Measurements from ENCODE around the gene PRKAR2B.

- TF ChIP-seq POLR2A (IDR thresholded peaks at IDR 0.05; ENCODE audit: low read depth, low read length) (no peak), POLR2AphosphoS5 (IDR thresholded peaks at IDR 0.05; ENCODE audit: low read depth, low read length) (no peak), TAF1 (IDR thresholded peaks at IDR 0.05; ENCODE audit: low read depth, low read length) (no peak), POU2F2 (IDR thresholded peaks at IDR 0.05; ENCODE audit: low read depth, low read length) (no peak), SPI1 (IDR thresholded peaks at IDR 0.05; ENCODE audit: low read depth, low read length) (no peak), PAX5 (IDR thresholded peaks at IDR 0.05; ENCODE audit: insufficient read depth, low read length, severe bottlenecking) (no peak)
Observed at GRCh38 chr7:107180378-107180777, 135.9 kb downstream of the PRKAR2B start.

All from GM12891 (cell line).